Posterior vena cava (tissue), 2 donors: Measurements from ENCODE around the gene TARBP1. TPM values are rescaled to one million over a fixed set of nuclear protein-coding genes. Genes with fewer than 3 reads are reported as not detected.
A peak's percentile ranks its signal among the peaks of the same experiment; 100 is the strongest.
"Not testable (repeated sequence)": the region's sequence is repeated elsewhere in the genome, so short reads cannot be mapped to it uniquely, and the experiment has no call there.

Source experiments
- DNase-seq: peaks from one replicate; pipeline ENCODE4 v3.0.0-alpha.2; 2020; ENCODE audit warnings: low spot score
- intact Hi-C, 2 donors: fragments of 100-400 bp; cut with DNase I; formaldehyde crosslinking; loops; one replicate each; pipeline versions ENCODE4 v1.14.1 to v1.14.2; 2022 to 2023
- long read RNA-seq, 2 donors: library from polyadenylated mRNA; unstranded; transcript quantifications; one replicate each; pipeline ENCODE4 v2.0.0, GENCODE V29; 2020 to 2021
- total RNA-seq, 2 donors: library from RNA; stranded (reverse); fragmentation: NEBNext Ultra II Directional; extraction: Animal tissue kit (Norgen Biotek cat#: 25700); gene quantifications; one replicate each; pipeline ENCODE4 v1.2.1, GENCODE V29; 2021
- donor health status: DM: yes; HTN: yes; CAD: no.
- donor health status: DM: yes; HTN: yes; CAD: no.

The TARBP1 gene, protein sequence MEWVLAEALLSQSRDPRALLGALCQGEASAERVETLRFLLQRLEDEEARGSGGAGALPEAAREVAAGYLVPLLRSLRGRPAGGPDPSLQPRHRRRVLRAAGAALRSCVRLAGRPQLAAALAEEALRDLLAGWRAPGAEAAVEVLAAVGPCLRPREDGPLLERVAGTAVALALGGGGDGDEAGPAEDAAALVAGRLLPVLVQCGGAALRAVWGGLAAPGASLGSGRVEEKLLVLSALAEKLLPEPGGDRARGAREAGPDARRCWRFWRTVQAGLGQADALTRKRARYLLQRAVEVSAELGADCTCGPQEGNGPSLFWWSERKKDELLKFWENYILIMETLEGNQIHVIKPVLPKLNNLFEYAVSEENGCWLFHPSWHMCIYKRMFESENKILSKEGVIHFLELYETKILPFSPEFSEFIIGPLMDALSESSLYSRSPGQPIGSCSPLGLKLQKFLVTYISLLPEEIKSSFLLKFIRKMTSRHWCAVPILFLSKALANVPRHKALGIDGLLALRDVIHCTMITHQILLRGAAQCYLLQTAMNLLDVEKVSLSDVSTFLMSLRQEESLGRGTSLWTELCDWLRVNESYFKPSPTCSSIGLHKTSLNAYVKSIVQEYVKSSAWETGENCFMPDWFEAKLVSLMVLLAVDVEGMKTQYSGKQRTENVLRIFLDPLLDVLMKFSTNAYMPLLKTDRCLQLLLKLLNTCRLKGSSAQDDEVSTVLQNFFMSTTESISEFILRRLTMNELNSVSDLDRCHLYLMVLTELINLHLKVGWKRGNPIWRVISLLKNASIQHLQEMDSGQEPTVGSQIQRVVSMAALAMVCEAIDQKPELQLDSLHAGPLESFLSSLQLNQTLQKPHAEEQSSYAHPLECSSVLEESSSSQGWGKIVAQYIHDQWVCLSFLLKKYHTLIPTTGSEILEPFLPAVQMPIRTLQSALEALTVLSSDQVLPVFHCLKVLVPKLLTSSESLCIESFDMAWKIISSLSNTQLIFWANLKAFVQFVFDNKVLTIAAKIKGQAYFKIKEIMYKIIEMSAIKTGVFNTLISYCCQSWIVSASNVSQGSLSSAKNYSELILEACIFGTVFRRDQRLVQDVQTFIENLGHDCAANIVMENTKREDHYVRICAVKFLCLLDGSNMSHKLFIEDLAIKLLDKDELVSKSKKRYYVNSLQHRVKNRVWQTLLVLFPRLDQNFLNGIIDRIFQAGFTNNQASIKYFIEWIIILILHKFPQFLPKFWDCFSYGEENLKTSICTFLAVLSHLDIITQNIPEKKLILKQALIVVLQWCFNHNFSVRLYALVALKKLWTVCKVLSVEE (N-terminal part only)
- 10 to 100 TPM; 13.8 to 20.0 TPM for total RNA-seq
- long read RNA-seq, donor 1, partial matches to known transcripts: 0 of 3 reads
- long read RNA-seq, donor 1, other reads (novel, unspliced or antisense): 2 of 3 reads
- long read RNA-seq, donor 2: 0 reads

DNA sequence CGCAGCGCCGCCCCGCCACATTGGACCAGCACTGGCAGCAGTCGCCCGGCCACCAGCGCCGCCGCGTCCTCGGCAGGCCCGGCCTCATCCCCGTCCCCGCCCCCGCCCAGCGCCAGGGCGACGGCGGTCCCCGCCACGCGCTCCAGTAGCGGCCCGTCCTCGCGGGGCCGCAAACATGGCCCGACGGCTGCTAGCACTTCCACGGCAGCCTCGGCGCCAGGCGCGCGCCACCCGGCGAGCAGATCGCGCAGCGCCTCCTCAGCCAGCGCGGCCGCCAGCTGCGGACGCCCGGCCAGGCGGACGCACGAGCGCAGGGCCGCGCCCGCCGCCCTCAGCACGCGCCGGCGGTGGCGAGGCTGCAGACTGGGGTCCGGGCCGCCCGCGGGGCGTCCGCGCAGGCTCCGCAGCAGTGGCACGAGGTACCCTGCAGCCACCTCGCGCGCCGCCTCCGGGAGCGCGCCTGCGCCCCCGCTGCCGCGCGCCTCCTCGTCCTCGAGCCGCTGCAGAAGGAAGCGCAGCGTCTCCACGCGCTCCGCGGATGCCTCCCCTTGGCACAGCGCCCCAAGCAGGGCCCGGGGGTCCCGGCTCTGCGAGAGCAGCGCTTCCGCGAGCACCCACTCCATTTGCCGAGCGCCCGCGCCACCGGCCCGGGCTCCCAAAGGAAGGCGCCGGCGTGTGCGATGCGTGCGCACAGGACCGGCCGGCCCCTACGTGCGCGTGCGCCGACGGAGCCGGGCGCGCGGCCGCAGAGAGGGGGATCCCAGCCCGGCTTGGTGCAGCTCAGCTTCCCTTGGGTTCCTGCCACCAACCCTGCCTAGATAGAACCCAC, at the start of gene TARBP1:
TSS of gene TARBP1 (minus strand) at position 699 of the 829 bp plus-strand sequence. CDS start at position 623, 76 bp downstream.
- peak; percentile 90 for DNase-seq
- intact Hi-C loops: loop anchor here in 1 of 2 donors (2.0 kb wide), 1 partner anchor 76 kb away; no protein-coding TSS in a partner anchor

DNA sequence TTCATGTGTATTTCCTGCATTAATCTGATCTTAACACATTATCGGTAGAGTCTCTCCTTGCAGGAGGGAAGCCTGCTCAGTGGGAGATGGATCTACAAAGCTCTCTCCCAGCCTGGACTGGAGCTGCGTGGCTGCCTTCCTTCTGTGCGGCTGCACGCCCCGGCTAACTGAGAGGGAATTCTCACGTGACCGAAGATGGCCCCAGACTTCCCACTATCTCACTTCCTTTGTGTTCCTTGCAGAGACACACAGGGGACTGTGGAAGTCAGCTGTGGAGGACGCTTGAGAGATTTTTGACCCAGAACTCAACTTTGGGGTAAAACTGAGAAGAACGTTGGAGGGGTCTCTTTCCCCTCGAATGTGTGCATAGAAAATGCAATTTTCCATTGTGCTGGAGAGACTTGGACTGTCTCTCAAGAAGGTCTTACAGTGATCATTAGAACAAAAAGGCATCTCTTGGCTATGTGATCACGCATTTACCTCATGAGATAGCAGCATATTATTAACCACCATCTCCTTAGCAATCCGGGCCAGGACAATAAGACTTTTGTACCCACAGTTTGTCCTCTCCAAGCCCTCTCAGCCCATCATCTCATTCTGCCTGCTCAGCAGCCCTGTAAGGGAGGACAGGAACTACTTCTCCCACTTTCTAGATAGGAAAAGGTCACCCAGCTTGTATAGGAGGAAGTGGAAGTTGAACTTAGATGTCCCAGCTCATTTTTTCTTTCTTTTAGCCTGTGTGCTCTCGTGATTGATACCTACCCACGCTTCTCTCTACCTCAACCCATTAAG, 49.3 kb upstream of the TARBP1 start:
- no peak for DNase-seq
- intact Hi-C loops: no loop called here

DNA sequence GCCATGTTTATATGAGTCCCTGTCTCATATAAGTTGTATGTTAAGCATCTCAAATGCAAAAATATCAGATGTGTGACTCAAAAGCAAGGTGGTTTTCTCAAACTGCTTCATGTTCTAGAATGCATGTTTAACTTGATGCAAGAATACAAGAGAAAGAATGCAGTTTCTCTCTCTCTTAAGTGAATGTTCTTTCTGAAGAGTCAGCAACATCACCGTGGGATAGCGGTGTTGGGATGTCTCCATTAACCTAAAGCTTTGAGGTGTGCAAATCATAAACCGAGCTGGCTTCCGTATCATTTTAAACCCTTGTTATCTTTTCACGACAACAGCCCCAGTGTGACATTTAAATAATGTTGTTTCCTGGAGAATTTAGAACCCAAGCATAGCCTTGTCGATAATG, 48.4 kb upstream of the TARBP1 start:
- DNase-seq: no peak
- intact Hi-C loops: no loop called here

DNA sequence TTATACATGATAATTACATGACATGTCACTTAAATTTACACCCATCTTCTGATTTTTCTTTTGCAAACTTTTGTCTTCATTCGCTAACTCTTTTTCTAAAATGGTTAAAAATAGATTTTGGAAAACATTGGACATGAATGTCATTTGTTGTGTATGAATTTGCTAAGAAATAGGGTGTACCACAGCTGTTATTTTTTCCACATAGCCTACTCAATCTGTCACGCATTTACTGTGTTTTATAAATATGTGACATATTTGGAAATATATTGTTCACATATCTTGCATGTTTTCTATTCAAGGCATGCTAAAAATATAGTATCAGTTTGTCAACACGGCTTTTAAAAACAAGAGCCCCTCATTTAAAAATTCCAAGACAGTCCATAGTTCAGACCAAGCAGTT, 47.9 kb upstream of the TARBP1 start:
- intact Hi-C loops: no loop called here
- no peak for DNase-seq

DNA sequence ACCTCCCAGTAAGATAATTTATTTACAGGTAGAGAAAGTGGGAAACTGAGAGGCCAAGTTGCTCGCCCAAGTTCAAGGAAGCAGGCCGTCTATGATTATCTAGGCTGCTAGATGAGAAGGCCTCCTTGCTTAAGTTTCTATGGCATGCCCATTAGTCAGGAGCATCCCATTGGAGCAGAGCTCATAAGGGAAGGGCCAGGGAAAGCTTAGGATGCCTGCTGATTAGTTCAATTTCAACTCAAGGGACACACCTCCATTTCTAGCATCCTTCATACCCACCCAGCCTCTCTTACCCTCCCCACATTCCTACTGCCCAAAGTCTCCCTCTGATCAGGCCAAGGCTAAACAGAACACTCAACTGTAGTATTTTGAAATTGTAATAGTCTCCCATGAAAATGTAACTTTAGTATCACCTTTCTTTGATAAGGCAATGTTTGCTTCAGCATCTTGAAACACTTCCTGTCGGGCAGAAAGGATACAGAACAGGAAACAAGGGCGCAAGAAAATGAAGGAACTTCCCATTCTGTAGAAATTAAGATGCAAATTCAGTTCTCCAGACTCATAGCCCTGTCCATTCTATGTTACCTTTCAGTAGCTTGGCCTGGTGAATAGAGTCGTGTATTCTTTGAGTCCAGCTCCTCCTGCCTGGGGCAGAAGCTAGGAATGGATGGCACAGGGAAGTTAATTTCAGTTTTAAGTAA, 46.3 kb upstream of the TARBP1 start:
- DNase-seq: no peak
- intact Hi-C loops: no loop called here

DNA sequence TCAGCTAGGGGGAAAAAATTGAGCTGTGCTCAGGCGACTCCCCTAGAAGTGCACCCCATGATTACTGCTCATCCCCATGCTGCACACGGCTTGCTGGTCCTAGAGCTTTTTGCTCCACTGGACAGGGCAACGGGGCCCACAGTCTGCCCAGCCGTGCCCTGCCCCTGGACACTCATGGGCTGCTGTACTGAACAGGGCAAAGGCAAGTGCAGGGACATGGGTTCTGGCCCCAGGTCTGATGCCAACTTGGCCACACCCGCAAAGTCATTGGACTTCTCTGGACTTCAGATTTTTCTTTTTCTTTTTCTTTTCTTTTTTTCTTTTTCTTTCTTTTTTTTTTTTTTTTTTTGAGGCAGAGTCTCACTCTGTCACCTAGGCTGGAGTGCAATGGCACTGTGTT, 42.9 kb upstream of the TARBP1 start:
- intact Hi-C loops: no loop called here
- DNase-seq: no peak

DNA sequence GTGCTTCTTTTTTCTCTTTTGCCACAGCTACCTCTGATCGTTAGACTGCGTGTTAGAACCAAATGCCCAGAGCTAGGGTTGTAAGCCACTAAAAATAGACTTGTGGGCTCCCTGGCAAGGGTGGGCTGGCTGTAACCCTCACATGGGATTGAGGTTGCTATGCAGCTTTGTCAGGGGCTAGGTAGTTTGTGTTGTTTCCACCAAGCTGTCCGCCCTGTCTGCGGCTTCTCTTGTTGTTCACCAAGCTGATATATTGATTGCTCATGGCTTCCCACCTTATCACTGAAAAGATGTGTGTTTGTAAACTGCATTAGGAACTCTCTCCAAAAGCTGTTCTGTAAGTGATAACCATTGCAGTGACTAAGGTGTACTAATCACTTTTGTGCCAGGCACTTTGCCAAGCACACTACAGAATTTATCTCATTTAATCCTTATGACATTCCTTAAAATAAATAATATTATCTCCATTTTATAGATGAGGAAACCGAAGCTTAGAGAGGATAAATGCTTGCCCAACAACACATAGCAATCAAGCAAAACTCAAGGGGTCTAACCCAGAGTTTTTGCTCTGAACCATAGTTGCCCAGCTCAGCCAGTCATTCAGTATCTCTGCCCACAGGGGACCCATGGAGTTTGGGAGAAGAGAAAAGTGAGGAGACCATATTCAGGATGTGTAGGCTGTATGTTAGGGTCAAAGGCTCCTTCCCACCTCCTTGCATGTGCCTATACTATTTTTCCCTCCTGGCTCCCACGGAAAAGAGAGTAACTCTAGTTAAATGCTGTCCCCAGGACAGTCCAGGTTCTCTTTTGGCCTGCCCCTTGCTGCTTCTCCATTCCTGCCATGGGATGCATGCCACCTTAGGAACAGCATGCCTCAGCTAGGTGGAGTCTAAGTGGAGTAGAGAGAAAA, 42.2 kb upstream of the TARBP1 start:
- no peak for DNase-seq
- intact Hi-C loops: no loop called here

DNA sequence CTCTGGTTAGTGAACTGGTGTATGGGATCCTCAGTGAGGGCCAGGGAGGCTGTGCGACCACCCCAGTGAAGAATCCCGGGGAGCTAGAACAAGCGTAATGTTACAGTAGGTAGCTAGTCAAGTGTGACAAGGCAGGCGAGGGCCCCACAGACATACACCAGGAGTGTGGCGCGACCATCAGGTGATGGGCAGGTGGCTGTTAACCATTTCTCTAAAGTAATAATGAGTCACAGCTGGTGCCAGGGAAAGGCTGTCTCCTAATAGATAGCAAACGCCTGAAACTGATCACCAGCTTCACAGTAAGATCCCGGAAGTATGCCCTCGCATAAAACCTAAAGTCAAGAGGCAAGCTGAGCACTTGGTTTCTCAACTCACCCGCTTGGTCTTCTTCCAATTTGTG, 40.5 kb upstream of the TARBP1 start:
- intact Hi-C loops: no loop called here
- no peak for DNase-seq

DNA sequence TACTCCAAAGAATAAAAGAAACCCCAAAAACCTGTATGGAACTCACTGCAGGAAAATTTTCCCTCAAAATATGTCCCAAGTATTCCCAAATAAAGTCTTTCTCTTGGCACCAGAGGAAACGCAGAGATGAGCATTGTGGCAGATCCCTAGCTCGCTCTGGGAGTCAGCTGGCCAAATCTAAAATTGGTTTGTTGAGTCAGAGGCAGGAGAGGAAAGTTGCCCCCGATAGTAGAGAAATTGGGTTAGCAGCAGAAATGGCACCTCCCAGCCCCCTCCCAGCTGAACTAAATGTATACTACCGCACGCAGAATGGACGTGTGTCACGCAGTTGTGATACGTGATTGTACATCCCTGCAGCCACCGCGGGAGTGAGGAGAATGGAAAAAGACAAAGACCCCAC, 39.9 kb upstream of the TARBP1 start:
- no peak for DNase-seq
- intact Hi-C loops: no loop called here

DNA sequence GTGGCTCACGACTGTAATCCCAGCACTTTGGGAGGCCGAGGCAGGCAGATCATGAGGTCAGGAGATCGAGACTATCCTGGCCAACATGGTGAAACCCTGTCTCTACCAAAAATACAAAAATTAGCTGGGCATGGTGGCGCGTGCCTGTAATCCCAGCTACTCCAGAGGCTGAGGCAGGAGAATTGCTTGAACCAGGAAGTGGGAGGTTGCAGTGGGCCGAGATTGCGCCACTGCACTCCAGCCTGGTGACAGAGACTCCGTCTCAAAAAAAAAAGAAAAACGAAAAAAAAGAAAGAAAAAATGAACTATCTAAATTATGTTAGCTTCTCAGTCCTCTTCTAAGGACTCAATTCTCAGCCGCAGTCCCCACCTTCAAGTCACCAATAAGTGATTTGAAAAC, 39.1 kb upstream of the TARBP1 start:
- DNase-seq, intact Hi-C loops: not testable (repeated sequence)

DNA sequence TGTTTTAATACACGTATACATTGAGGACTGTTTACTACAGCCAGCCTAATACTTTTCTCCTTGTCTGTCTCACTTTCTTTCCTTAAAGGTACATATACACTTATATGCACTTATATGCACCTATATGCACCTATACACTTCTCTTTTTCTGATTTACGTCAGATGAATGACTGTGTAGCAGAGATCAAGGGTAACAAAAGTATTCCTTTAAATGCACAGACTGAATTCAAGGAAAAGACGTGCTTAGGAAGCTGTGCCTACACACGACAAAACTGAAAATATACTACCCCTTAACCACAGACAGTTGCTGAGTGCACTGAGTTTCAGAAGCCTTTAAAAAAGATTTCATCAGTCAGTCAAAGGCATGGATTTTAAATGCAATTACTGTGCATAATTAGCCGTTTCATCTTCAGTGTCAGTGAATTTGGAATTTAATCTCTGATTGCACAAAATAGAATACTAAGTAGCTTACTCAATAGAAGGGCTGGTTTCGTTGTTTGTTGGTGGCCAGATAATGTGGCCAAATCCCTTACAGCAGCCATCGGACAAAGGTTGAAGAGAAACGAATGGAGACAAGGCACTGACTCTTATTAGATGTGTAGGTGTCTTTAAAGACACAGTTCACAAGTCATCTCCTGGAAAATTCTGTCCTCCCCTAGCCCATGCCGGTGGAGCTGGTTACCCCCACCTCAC, 38.3 kb upstream of the TARBP1 start:
- intact Hi-C loops: no loop called here
- DNase-seq: no peak

DNA sequence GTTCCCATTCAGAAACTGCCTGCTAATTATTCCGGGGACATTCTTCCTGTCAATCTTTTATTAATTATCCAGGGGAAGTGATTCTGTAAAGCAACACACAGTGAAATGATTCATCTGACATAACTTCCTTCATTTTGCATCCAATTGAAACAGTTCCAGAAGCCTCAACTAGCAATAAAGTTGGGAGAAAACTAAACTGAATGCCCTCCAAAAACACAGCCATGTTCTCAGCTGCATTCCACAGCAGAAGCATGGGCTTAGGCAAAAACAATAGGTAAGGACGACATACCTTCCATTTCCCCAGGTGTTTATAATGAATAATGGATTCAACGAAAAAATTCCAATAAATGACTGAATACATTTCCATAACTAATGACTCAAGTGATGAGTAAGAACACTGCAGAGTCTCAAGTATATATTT, 36.9 kb upstream of the TARBP1 start:
- intact Hi-C loops: no loop called here
- no peak for DNase-seq

DNA sequence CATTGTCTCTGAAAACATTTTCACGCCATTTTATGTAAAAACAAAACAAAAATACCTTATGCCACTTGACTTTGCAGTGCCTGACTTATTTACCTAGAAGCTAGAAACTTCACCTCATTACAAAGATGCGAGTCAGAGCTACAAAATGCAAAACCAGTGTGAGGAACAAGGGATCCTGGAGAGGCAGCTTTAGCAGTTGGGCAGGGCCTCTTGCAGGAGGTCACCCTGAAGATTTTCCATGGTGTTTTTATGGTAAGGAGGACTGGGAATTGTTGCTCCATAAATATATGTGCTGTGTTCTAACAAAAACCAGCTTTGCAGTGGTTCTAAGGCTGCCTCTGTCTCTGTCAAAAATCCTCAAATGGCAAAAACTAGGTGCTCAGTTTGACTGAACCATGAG, 36.4 kb upstream of the TARBP1 start:
- intact Hi-C loops: no loop called here
- no peak for DNase-seq

DNA sequence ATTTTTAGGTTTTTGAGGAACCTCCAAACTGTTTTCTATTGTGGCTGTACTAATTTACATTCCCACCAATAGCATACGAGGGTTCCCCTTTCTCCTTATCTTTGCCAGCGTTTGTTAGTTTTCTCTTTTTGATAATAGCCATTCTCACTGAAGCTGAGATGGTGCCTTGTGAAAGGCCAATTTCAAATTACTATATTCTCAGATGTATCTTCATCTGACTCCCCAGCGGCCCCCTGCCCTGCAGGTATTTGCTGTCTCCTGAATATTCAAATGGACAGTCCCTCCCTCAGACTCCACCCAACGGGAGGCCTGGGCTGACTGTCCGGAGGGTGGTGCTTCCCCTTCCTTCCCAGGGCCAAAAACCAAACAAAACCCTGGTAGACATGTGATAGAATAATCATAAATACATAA, 33.5 kb upstream of the TARBP1 start:
- no peak for DNase-seq
- intact Hi-C loops: no loop called here
